GM12892 (cell line): ENCODE data around the gene TMPRSS11F.

Experiments used
- POLR2A ChIP-seq: IDR thresholded peaks from 2 replicates; pipeline ENCODE4 v1.6.1; 2011; ENCODE audit warnings: low read depth, low read length, control low read depth
- POLR2AphosphoS5 ChIP-seq: IDR thresholded peaks from 2 replicates; pipeline ENCODE4 v1.6.1; 2011; ENCODE audit warnings: low read depth, low read length, control low read depth

DNA sequence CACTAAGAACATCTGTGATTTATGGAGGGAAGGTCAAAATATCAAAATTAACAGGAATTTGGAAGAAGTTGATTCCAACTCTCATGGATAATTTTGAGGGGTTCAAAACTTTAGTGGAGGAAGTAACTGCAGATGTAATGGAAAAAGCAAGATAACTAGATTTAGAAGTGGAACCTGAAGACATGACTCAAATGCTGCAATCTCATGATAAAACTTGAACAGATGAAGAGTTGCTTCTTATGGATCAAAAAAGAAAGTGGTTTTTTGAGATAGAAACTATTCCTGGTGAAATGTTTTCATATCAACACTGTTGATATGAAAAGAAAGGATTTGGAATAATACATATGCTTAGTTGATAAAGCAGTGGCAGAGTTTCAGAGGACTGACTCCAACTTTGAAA, 9.7 kb downstream of the TMPRSS11F start:
- TF ChIP-seq POLR2AphosphoS5, result no peak
- no peak for TF ChIP-seq POLR2A
